ENCODE data around the gene WDR70.

WDR70 gene

GRCh38 chr5:37709020-37709419 lies 329.9 kb downstream of the WDR70 start:
- H3K4me2 ChIP-seq (ENCODE audit: low read length): no peak overlapping the region
- no peak overlapping the region for H2AK5ac ChIP-seq (ENCODE audit: low read length)
- no peak overlapping the region for H3K56ac ChIP-seq (ENCODE audit: low read length)
- no peak overlapping the region for H4K8ac ChIP-seq (ENCODE audit: low read depth, low read length)
- H3K23ac ChIP-seq (ENCODE audit: low read length): no peak overlapping the region
- no peak overlapping the region for H2BK5ac ChIP-seq (ENCODE audit: low read length)
- no peaks in the 10 kb centered on the region for H3K79me2 ChIP-seq (ENCODE audit: control insufficient read depth, insufficient read depth, low read length)
- no peaks in the 10 kb centered on the region for H3K4me1 ChIP-seq (ENCODE audit: control insufficient read depth, low read depth, low read length)
- H3K27me3 ChIP-seq (ENCODE audit: insufficient read depth, low read length, poor library complexity): no peaks in the 10 kb centered on the region
- H3K36me3 ChIP-seq (ENCODE audit: control insufficient read depth, insufficient read depth, low read length): no peaks in the 10 kb centered on the region
- no peak overlapping the region for H3K18ac ChIP-seq (ENCODE audit: low read length)
- H3K27ac ChIP-seq (ENCODE audit: low read depth, low read length): no peak overlapping the region
- no peak for DNase-seq
- H3K4ac ChIP-seq (ENCODE audit: low read depth, low read length): no peak overlapping the region
- no peak overlapping the region for H4K5ac ChIP-seq (ENCODE audit: low read length)
- H3K4me3 ChIP-seq (ENCODE audit: low read length): no peak overlapping the region
- H2BK15ac ChIP-seq (replicated peaks; ENCODE audit: low read depth): no peak overlapping the region
- no peak overlapping the region for H2BK120ac ChIP-seq (ENCODE audit: low read depth, low read length)
- H3K79me1 ChIP-seq (ENCODE audit: low read length): no peaks in the 10 kb centered on the region
- H3K9ac ChIP-seq (ENCODE audit: low read length): no peak overlapping the region

- no peaks in the 10 kb centered on the region for H3K79me2 ChIP-seq (ENCODE audit: control insufficient read depth, insufficient read depth, low read length)
- no peaks in the 10 kb centered on the region for H3K4me1 ChIP-seq (ENCODE audit: control insufficient read depth, low read depth, low read length)
- H3K56ac ChIP-seq (ENCODE audit: low read length): no peak overlapping the region
- no peak overlapping the region for H3K9ac ChIP-seq (ENCODE audit: low read length)
- no peaks in the 10 kb centered on the region for H3K36me3 ChIP-seq (ENCODE audit: control insufficient read depth, insufficient read depth, low read length)
- H3K4me2 ChIP-seq (ENCODE audit: low read length): no peak overlapping the region
- no peak overlapping the region for H2BK5ac ChIP-seq (ENCODE audit: low read length)
- WGBS (ENCODE audit: extremely low coverage, insufficient coverage, low lambda C conversion rate): no CpG with 5 or more reads among the region's 2 CpGs
- no peak for DNase-seq
- H4K5ac ChIP-seq (ENCODE audit: low read length): no peak overlapping the region
- H3K18ac ChIP-seq (ENCODE audit: low read length): no peak overlapping the region
- no peak overlapping the region for H3K23ac ChIP-seq (ENCODE audit: low read length)
- H4K8ac ChIP-seq (ENCODE audit: low read depth, low read length): no peak overlapping the region
- no peaks in the 10 kb centered on the region for H3K79me1 ChIP-seq (ENCODE audit: low read length)
- H2BK120ac ChIP-seq (ENCODE audit: low read depth, low read length): no peak overlapping the region
- H3K4ac ChIP-seq (ENCODE audit: low read depth, low read length): no peak overlapping the region
- H3K27ac ChIP-seq (ENCODE audit: low read depth, low read length): no peak overlapping the region
- no peak overlapping the region for H3K4me3 ChIP-seq (ENCODE audit: low read length)
- no peak overlapping the region for H2AK5ac ChIP-seq (ENCODE audit: low read length)
- H3K27me3 ChIP-seq (ENCODE audit: insufficient read depth, low read length, poor library complexity): no peaks in the 10 kb centered on the region
- no peak overlapping the region for H2BK15ac ChIP-seq (replicated peaks; ENCODE audit: low read depth)
Measured at GRCh38 chr5:37710965-37711364, 331.8 kb downstream of the WDR70 start.

- no peak overlapping the region for H4K8ac ChIP-seq (ENCODE audit: low read depth, low read length)
- H3K4ac ChIP-seq (ENCODE audit: low read depth, low read length): no peak overlapping the region
- H2AK5ac ChIP-seq (ENCODE audit: low read length): no peak overlapping the region
- H3K18ac ChIP-seq (ENCODE audit: low read length): no peak overlapping the region
- no peak overlapping the region for H3K27ac ChIP-seq (ENCODE audit: low read depth, low read length)
- WGBS (ENCODE audit: extremely low coverage, insufficient coverage, low lambda C conversion rate): no CpG with 5 or more reads among the region's 7 CpGs
- no peaks in the 10 kb centered on the region for H3K79me1 ChIP-seq (ENCODE audit: low read length)
- no peaks in the 10 kb centered on the region for H3K36me3 ChIP-seq (ENCODE audit: control insufficient read depth, insufficient read depth, low read length)
- no peak overlapping the region for H3K9ac ChIP-seq (ENCODE audit: low read length)
- no peak overlapping the region for H3K4me3 ChIP-seq (ENCODE audit: low read length)
- H2BK120ac ChIP-seq (ENCODE audit: low read depth, low read length): no peak overlapping the region
- no peak for DNase-seq
- H2BK5ac ChIP-seq (ENCODE audit: low read length): no peak overlapping the region
- no peaks in the 10 kb centered on the region for H3K27me3 ChIP-seq (ENCODE audit: insufficient read depth, low read length, poor library complexity)
- no peak overlapping the region for H3K23ac ChIP-seq (ENCODE audit: low read length)
- no peak overlapping the region for H2BK15ac ChIP-seq (replicated peaks; ENCODE audit: low read depth)
- no peaks in the 10 kb centered on the region for H3K79me2 ChIP-seq (ENCODE audit: control insufficient read depth, insufficient read depth, low read length)
- H4K5ac ChIP-seq (ENCODE audit: low read length): no peak overlapping the region
- H3K56ac ChIP-seq (ENCODE audit: low read length): no peak overlapping the region
- H3K4me2 ChIP-seq (ENCODE audit: low read length): no peak overlapping the region
- H3K4me1 ChIP-seq (ENCODE audit: control insufficient read depth, low read depth, low read length): no peaks in the 10 kb centered on the region
Measured at GRCh38 chr5:37712750-37713149, 333.6 kb downstream of the WDR70 start.

- no peak overlapping the region for H3K23ac ChIP-seq (ENCODE audit: low read length)
- H3K79me1 ChIP-seq (ENCODE audit: low read length): no peaks in the 10 kb centered on the region
- H3K18ac ChIP-seq (ENCODE audit: low read length): no peak overlapping the region
- H2BK5ac ChIP-seq (ENCODE audit: low read length): no peak overlapping the region
- H3K4me3 ChIP-seq (ENCODE audit: low read length): no peak overlapping the region
- H3K56ac ChIP-seq (ENCODE audit: low read length): no peak overlapping the region
- no peaks in the 10 kb centered on the region for H3K4me1 ChIP-seq (ENCODE audit: control insufficient read depth, low read depth, low read length)
- no peak for DNase-seq
- no peaks in the 10 kb centered on the region for H3K79me2 ChIP-seq (ENCODE audit: control insufficient read depth, insufficient read depth, low read length)
- H2AK5ac ChIP-seq (ENCODE audit: low read length): no peak overlapping the region
- H3K9ac ChIP-seq (ENCODE audit: low read length): no peak overlapping the region
- no peak overlapping the region for H4K5ac ChIP-seq (ENCODE audit: low read length)
- no peak overlapping the region for H3K4me2 ChIP-seq (ENCODE audit: low read length)
- no peak overlapping the region for H3K4ac ChIP-seq (ENCODE audit: low read depth, low read length)
- H3K36me3 ChIP-seq (ENCODE audit: control insufficient read depth, insufficient read depth, low read length): no peaks in the 10 kb centered on the region
- no peak overlapping the region for H3K27ac ChIP-seq (ENCODE audit: low read depth, low read length)
- H2BK120ac ChIP-seq (ENCODE audit: low read depth, low read length): no peak overlapping the region
- H4K8ac ChIP-seq (ENCODE audit: low read depth, low read length): no peak overlapping the region
- no peaks in the 10 kb centered on the region for H3K27me3 ChIP-seq (ENCODE audit: insufficient read depth, low read length, poor library complexity)
- no peak overlapping the region for H2BK15ac ChIP-seq (replicated peaks; ENCODE audit: low read depth)
Measured at GRCh38 chr5:37714756-37715155, 335.6 kb downstream of the WDR70 start.

GRCh38 chr5:37715361-37715760 lies 336.2 kb downstream of the WDR70 start:
- Histone ChIP-seq H4K8ac (ENCODE audit: low read depth, low read length) (no peak overlapping the region), H3K9ac (ENCODE audit: low read length) (no peak overlapping the region), H3K4me1 (ENCODE audit: control insufficient read depth, low read depth, low read length) (no peaks in the 10 kb centered on the region)

GRCh38 chr5:37715992-37716391 lies 336.9 kb downstream of the WDR70 start:
- DNase-seq: no peak
- no peak overlapping the region for H2AK5ac ChIP-seq (ENCODE audit: low read length)
- no peaks in the 10 kb centered on the region for H3K27me3 ChIP-seq (ENCODE audit: insufficient read depth, low read length, poor library complexity)
- no peak overlapping the region for H2BK120ac ChIP-seq (ENCODE audit: low read depth, low read length)
- H2BK5ac ChIP-seq (ENCODE audit: low read length): no peak overlapping the region
- no peaks in the 10 kb centered on the region for H3K79me1 ChIP-seq (ENCODE audit: low read length)
- H3K4me3 ChIP-seq (ENCODE audit: low read length): no peak overlapping the region
- H3K79me2 ChIP-seq (ENCODE audit: control insufficient read depth, insufficient read depth, low read length): no peaks in the 10 kb centered on the region
- H3K27ac ChIP-seq (ENCODE audit: low read depth, low read length): no peak overlapping the region
- H3K4me2 ChIP-seq (ENCODE audit: low read length): no peak overlapping the region
- H3K56ac ChIP-seq (ENCODE audit: low read length): no peak overlapping the region
- no peaks in the 10 kb centered on the region for H3K36me3 ChIP-seq (ENCODE audit: control insufficient read depth, insufficient read depth, low read length)
- no peaks in the 10 kb centered on the region for H3K4me1 ChIP-seq (ENCODE audit: control insufficient read depth, low read depth, low read length)
- H3K18ac ChIP-seq (ENCODE audit: low read length): no peak overlapping the region
- no peak overlapping the region for H4K5ac ChIP-seq (ENCODE audit: low read length)
- no peak overlapping the region for H3K9ac ChIP-seq (ENCODE audit: low read length)
- H4K8ac ChIP-seq (ENCODE audit: low read depth, low read length): no peak overlapping the region
- H3K4ac ChIP-seq (ENCODE audit: low read depth, low read length): no peak overlapping the region
- H3K23ac ChIP-seq (ENCODE audit: low read length): no peak overlapping the region
- no peak overlapping the region for H2BK15ac ChIP-seq (replicated peaks; ENCODE audit: low read depth)
- no CpG with 5 or more reads among the region's 5 CpGs for WGBS (ENCODE audit: extremely low coverage, insufficient coverage, low lambda C conversion rate)

More at GRCh38 chr5:37715361-37715760, 336.2 kb downstream of the WDR70 start:
- Histone ChIP-seq H3K79me2 (ENCODE audit: control insufficient read depth, insufficient read depth, low read length) (no peaks in the 10 kb centered on the region), H2BK5ac (ENCODE audit: low read length) (no peak overlapping the region), H3K27ac (ENCODE audit: low read depth, low read length) (no peak overlapping the region), H3K79me1 (ENCODE audit: low read length) (no peaks in the 10 kb centered on the region), H3K56ac (ENCODE audit: low read length) (no peak overlapping the region), H2BK15ac (replicated peaks; ENCODE audit: low read depth) (no peak overlapping the region), H3K4me2 (ENCODE audit: low read length) (no peak overlapping the region), H3K23ac (ENCODE audit: low read length) (no peak overlapping the region), H3K4me3 (ENCODE audit: low read length) (no peak overlapping the region), H2BK120ac (ENCODE audit: low read depth, low read length) (no peak overlapping the region), H4K5ac (ENCODE audit: low read length) (no peak overlapping the region), H3K36me3 (ENCODE audit: control insufficient read depth, insufficient read depth, low read length) (no peaks in the 10 kb centered on the region), H3K27me3 (ENCODE audit: insufficient read depth, low read length, poor library complexity) (no peaks in the 10 kb centered on the region), H3K4ac (ENCODE audit: low read depth, low read length) (no peak overlapping the region), H2AK5ac (ENCODE audit: low read length) (no peak overlapping the region), H3K18ac (ENCODE audit: low read length) (no peak overlapping the region)
- no peak for DNase-seq
